Measurements from ENCODE around the gene TSPEAR.

DNA sequence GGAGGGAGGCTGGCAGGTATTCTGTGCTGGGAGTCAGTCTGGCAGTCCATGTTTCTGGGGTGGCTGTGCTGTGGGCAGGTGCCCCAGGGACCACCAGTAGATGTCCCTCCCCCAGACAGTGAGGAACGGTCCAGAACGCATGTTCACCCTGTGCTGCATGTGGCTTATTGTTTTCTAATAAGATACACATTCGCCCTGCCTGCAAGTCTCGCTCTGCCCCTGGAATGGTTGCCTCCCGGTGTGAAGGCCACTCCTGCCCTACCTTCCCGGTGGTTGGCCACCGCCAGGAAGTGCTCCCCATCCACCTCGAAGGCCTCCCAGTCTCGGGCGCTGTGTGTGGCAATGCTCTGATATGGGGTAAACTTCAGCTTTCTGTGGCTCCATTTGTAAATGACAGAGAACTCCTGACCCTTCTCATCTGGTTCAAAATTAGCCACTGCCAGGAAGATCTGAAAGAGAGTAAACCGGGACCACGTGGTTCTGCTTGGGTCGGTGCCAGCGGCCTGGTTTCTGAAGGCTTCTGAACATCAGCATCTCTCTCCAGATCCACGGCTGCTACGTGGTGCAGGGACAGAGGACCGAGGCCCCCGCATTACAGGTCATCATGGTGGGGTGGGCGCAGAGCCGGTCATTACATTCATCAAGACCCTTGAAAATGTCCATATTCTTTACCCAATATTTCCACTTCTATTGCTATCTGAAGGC lies 185.8 kb downstream of the TSPEAR start:
- TF ChIP-seq POLR2A (IDR thresholded peaks at IDR 0.05; ENCODE audit: low read depth, low read length) (no peak), POLR2AphosphoS5 (IDR thresholded peaks at IDR 0.05; ENCODE audit: low read depth, low read length) (no peak), TAF1 (IDR thresholded peaks at IDR 0.05; ENCODE audit: low read depth, low read length) (no peak), POU2F2 (IDR thresholded peaks at IDR 0.05; ENCODE audit: low read depth, low read length) (no peak)
